22Rv1 (cell line): ENCODE data around the gene UQCRC1.

Experiments used
- H3K27ac ChIP-seq: fragments of 450-650 bp; 2 replicates; pipeline ENCODE4 v1.5.1; 2017
- CTCF ChIP-seq: fragments of 450-650 bp; IDR thresholded peaks from 2 replicates; pipeline ENCODE4 v1.5.1; 2017; ENCODE audit warnings: mild to moderate bottlenecking
- ZFX ChIP-seq: fragments of 450-650 bp; IDR thresholded peaks from 2 replicates; pipeline ENCODE4 v1.6.1; 2017; ENCODE audit warnings: antibody characterized with exemption, borderline replicate concordance

The UQCRC1 gene

GRCh38 chr3:48630833-48631232 lies 21.4 kb upstream of the UQCRC1 start:
- TF ChIP-seq CTCF (no peak), ZFX (no peak)
- H3K27ac ChIP-seq, result no peak overlapping the region; the same call in 1 of the 2 replicates

GRCh38 chr3:48630407-48630806 lies 21.0 kb upstream of the UQCRC1 start:
- no peak for TF ChIP-seq CTCF
- no peak for TF ChIP-seq ZFX
- H3K27ac ChIP-seq, result no peak overlapping the region

GRCh38 chr3:48629894-48630293 lies 20.4 kb upstream of the UQCRC1 start:
- H3K27ac ChIP-seq, result no peak overlapping the region
- TF ChIP-seq CTCF (no peak), ZFX (no peak)

- TF ChIP-seq CTCF, result no peak
- TF ChIP-seq ZFX, result no peak
- peak overlapping the region; percentile 25; the same call in 1 of the 2 replicates for H3K27ac ChIP-seq
Observed at GRCh38 chr3:48628277-48629017, 19.0 kb upstream of the UQCRC1 start.

- TF ChIP-seq CTCF (no peak), ZFX (no peak)
- peak overlapping the region; percentile 90 for H3K27ac ChIP-seq
Observed at GRCh38 chr3:48625600-48625999, 16.2 kb upstream of the UQCRC1 start.

GRCh38 chr3:48624767-48625166 lies 15.3 kb upstream of the UQCRC1 start:
- TF ChIP-seq ZFX, result no peak
- no peak for TF ChIP-seq CTCF
- H3K27ac ChIP-seq, result peak overlapping the region; percentile 90

- no peak for TF ChIP-seq ZFX
- TF ChIP-seq CTCF, result no peak
- peak overlapping the region; percentile 90 for H3K27ac ChIP-seq
Observed at GRCh38 chr3:48623851-48624547, 14.6 kb upstream of the UQCRC1 start.
